GM12891 (cell line): ENCODE results near the gene TNFAIP8L3.
"Not testable (repeated sequence)": the region's sequence is repeated elsewhere in the genome, so short reads cannot be mapped to it uniquely, and the experiment has no call there.

Experiments used
- POLR2A ChIP-seq: IDR thresholded peaks from 2 replicates; pipeline ENCODE4 v1.6.1; 2011; ENCODE audit warnings: low read depth, low read length, control low read depth
- POLR2AphosphoS5 ChIP-seq: IDR thresholded peaks from 2 replicates; pipeline ENCODE4 v1.6.1; 2011; ENCODE audit warnings: low read depth, low read length, control low read depth
- POU2F2 ChIP-seq: IDR thresholded peaks from 2 replicates; pipeline ENCODE4 v1.6.1; 2011; ENCODE audit warnings: low read depth, mild to moderate bottlenecking, control low read depth, low read length, moderate library complexity
- TAF1 ChIP-seq: IDR thresholded peaks from 2 replicates; pipeline ENCODE4 v1.6.1; 2011; ENCODE audit warnings: low read depth, low read length, control low read depth

DNA sequence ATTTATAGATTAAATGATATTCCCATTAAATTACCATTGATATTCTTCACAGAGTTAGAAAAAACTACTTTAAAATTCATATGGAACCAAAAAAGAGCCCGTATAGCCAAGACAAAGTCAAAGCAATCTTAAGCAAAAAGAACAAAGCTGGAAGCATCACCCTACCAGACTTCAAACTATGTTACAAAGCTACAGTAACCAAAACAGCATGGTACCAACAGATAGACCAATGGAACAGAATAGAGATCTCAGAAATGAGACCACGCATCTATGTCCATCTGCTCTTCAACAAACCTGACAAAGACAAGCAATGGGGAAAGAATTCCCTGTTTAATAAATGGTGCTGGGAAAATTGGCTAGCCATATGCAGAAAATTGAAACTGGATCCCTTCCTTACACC, 45.6 kb upstream of the TNFAIP8L3 start:
- not testable (repeated sequence) for TF ChIP-seq POLR2A, POLR2AphosphoS5, POU2F2, TAF1
